ENCODE measurements around the gene GNLY.

Gene GNLY

DNA sequence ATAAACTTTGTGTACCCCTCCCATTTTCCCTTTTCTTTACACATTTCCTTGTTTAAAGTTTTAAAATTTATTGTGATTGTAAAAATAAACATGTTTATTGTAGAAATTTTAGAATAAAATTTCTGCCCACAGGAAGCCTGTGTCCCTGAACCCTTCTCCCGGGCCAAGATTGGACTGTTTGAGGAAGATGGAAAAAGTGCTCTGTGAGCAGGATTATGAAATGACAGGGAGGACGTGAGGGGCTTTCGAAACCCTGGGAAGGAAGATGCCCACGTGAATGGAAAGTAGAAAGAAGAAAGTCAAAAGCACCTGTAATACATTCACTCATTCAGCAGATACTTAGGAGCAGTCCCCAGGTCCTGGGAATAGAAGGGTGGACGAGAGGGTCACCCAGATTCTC, 34.2 kb downstream of the GNLY start:
- H3K4me2 ChIP-seq (ENCODE audit: low read depth, low read length, poor library complexity, severe bottlenecking) = no peak overlapping the region

GRCh38 chr2:85728883-85729824, 35.0 kb downstream of the GNLY start:
- H2AFZ ChIP-seq (ENCODE audit: low read depth, low read length, severe bottlenecking) = no peak overlapping the region
- TF ChIP-seq EZH2phosphoT487 (conservative IDR thresholded peaks at IDR 0.05; ENCODE audit: low read length) = no peak
- TF ChIP-seq CTCF (IDR thresholded peaks at IDR 0.05; ENCODE audit: insufficient read depth, low read length, poor library complexity, severe bottlenecking) = peak; percentile 80
- no peaks in the 10 kb centered on the region for H3K9me2 ChIP-seq (replicated peaks; ENCODE audit: insufficient read depth, low read length)
- no peak overlapping the region for H3K27ac ChIP-seq (ENCODE audit: low read depth, low read length)
- no peaks in the 10 kb centered on the region for H3K27me3 ChIP-seq (ENCODE audit: low read length)
- H3K9ac ChIP-seq (ENCODE audit: low read length) = no peak overlapping the region
- no peak overlapping the region for H3K4me3 ChIP-seq (ENCODE audit: insufficient read depth, low read length, poor library complexity, severe bottlenecking)
- H4K20me1 ChIP-seq (ENCODE audit: low read depth, low read length) = no peaks in the 10 kb centered on the region
- H3K36me3 ChIP-seq (ENCODE audit: low read length) = no peaks in the 10 kb centered on the region
- no peaks in the 10 kb centered on the region for H3K9me3 ChIP-seq (ENCODE audit: insufficient read depth, low read length)
- H3F3A ChIP-seq (ENCODE audit: insufficient read depth) = no peaks in the 10 kb centered on the region
- no peak overlapping the region for H3K4me2 ChIP-seq (ENCODE audit: low read depth, low read length, poor library complexity, severe bottlenecking)
- H3K79me2 ChIP-seq (ENCODE audit: insufficient read depth, low read length) = no peaks in the 10 kb centered on the region

More for the DNA sequence above, 34.2 kb downstream of the GNLY start:
- no peaks in the 10 kb centered on the region for H3K9me3 ChIP-seq (ENCODE audit: insufficient read depth, low read length)
- H2AFZ ChIP-seq (ENCODE audit: low read depth, low read length, severe bottlenecking) = no peak overlapping the region
- no peaks in the 10 kb centered on the region for H3K9me2 ChIP-seq (replicated peaks; ENCODE audit: insufficient read depth, low read length)
- no peak overlapping the region for H3K9ac ChIP-seq (ENCODE audit: low read length)
- no peaks in the 10 kb centered on the region for H3F3A ChIP-seq (ENCODE audit: insufficient read depth)
- no peak overlapping the region for H3K4me3 ChIP-seq (ENCODE audit: insufficient read depth, low read length, poor library complexity, severe bottlenecking)
- H3K27me3 ChIP-seq (ENCODE audit: low read length) = no peaks in the 10 kb centered on the region
- H3K36me3 ChIP-seq (ENCODE audit: low read length) = no peaks in the 10 kb centered on the region
- no peaks in the 10 kb centered on the region for H4K20me1 ChIP-seq (ENCODE audit: low read depth, low read length)
- H3K27ac ChIP-seq (ENCODE audit: low read depth, low read length) = no peak overlapping the region
- no peaks in the 10 kb centered on the region for H3K79me2 ChIP-seq (ENCODE audit: insufficient read depth, low read length)
- TF ChIP-seq EZH2phosphoT487 (conservative IDR thresholded peaks at IDR 0.05; ENCODE audit: low read length) = no peak
- no peak for TF ChIP-seq CTCF (IDR thresholded peaks at IDR 0.05; ENCODE audit: insufficient read depth, low read length, poor library complexity, severe bottlenecking)

GRCh38 chr2:85729825-85730510, 35.8 kb downstream of the GNLY start:
- no peak overlapping the region for H3K4me2 ChIP-seq (ENCODE audit: low read depth, low read length, poor library complexity, severe bottlenecking)
- no peak overlapping the region for H3K27ac ChIP-seq (ENCODE audit: low read depth, low read length)
- H3F3A ChIP-seq (ENCODE audit: insufficient read depth) = no peaks in the 10 kb centered on the region
- no peaks in the 10 kb centered on the region for H3K27me3 ChIP-seq (ENCODE audit: low read length)
- no peaks in the 10 kb centered on the region for H3K36me3 ChIP-seq (ENCODE audit: low read length)
- no peak overlapping the region for H2AFZ ChIP-seq (ENCODE audit: low read depth, low read length, severe bottlenecking)
- TF ChIP-seq CTCF (IDR thresholded peaks at IDR 0.05; ENCODE audit: insufficient read depth, low read length, poor library complexity, severe bottlenecking) = no peak
- no peak for TF ChIP-seq EZH2phosphoT487 (conservative IDR thresholded peaks at IDR 0.05; ENCODE audit: low read length)
- no peaks in the 10 kb centered on the region for H3K9me2 ChIP-seq (replicated peaks; ENCODE audit: insufficient read depth, low read length)
- no peaks in the 10 kb centered on the region for H3K9me3 ChIP-seq (ENCODE audit: insufficient read depth, low read length)
- H3K79me2 ChIP-seq (ENCODE audit: insufficient read depth, low read length) = no peaks in the 10 kb centered on the region
- no peaks in the 10 kb centered on the region for H4K20me1 ChIP-seq (ENCODE audit: low read depth, low read length)
- H3K4me3 ChIP-seq (ENCODE audit: insufficient read depth, low read length, poor library complexity, severe bottlenecking) = no peak overlapping the region
- no peak overlapping the region for H3K9ac ChIP-seq (ENCODE audit: low read length)
